Panc1 (cell line): ENCODE results near the gene ADGRV1. TPM values are rescaled to one million over a fixed set of nuclear protein-coding genes. Genes with fewer than 3 reads are reported as not detected.

Experiments used
- ATAC-seq: fragments of 200-7000 bp; cut with Tn5 transposase; 2 replicates; pipeline ENCODE4 v1.9.1; 2020; ENCODE audit warnings: mild to moderate bottlenecking, moderate library complexity
- BruUV-seq: library from RNA; stranded (reverse); fragments of 400-500 nt; replicated peaks from 2 replicates; lab custom pipeline; 2021; lab: Mats Ljungman, UMichigan
- CTCF ChIA-PET: fragments of 300-600 bp; sonication (Branson Sonifier 250); formaldehyde crosslinking; loops from one replicate; lab custom pipeline; 2022; ENCODE audit warnings: antibody characterized with exemption; lab: Charles Lee
- POLR2A ChIA-PET: fragments of 300-600 bp; sonication (Branson Sonifier 250); formaldehyde crosslinking; loops from one replicate; lab custom pipeline; 2022; ENCODE audit warnings: antibody characterized with exemption; lab: Charles Lee
- DNase-seq: peaks from one replicate; pipeline ENCODE4 v3.0.0-alpha.2; 2010; ENCODE audit warnings: low read depth, low spot score
- H3K27ac ChIP-seq: 2 replicates; pipeline ENCODE4 v1.5.1; 2011; ENCODE audit warnings: mild to moderate bottlenecking, low read length, inconsistent platforms
- H3K27me3 ChIP-seq: fragments of 200-500 bp; sonication (Bioruptor generic); 2 replicates; pipeline ENCODE4 v1.6.0; 2014; ENCODE audit warnings: low read length, inconsistent platforms; ENCODE audit not compliant: control insufficient read depth, insufficient read depth
- H3K36me3 ChIP-seq: fragments of 200-500 bp; sonication (Bioruptor generic); 2 replicates; pipeline ENCODE4 v1.5.1; 2014; ENCODE audit warnings: inconsistent platforms, mild to moderate bottlenecking, low read length, moderate library complexity; ENCODE audit not compliant: control insufficient read depth, insufficient read depth
- H3K4me1 ChIP-seq: 2 replicates; pipeline ENCODE4 v1.5.1; 2011; ENCODE audit warnings: inconsistent platforms, mild to moderate bottlenecking, low read length, moderate library complexity; ENCODE audit not compliant: control insufficient read depth, insufficient read depth
- H3K4me3 ChIP-seq, 2 experiments: 2 replicates each; pipeline ENCODE4 v1.5.1; 2011 to 2012; ENCODE audit warnings: low read depth in 2 of 2, low read length in 2 of 2, mild to moderate bottlenecking in 2 of 2, inconsistent platforms in 1 of 2, moderate library complexity in 1 of 2
- H3K9me3 ChIP-seq: fragments of 200-500 bp; sonication (Bioruptor generic); 2 replicates; pipeline ENCODE4 v1.5.1; 2014; ENCODE audit warnings: low read depth, mild to moderate bottlenecking, inconsistent platforms, low read length, moderate library complexity; ENCODE audit not compliant: control insufficient read depth, insufficient read depth
- CTCF ChIP-seq: fragments of 450-650 bp; IDR thresholded peaks from 2 replicates; pipeline ENCODE4 v1.5.1; 2017; ENCODE audit warnings: mild to moderate bottlenecking
- POLR2AphosphoS5 ChIP-seq: IDR thresholded peaks from 2 replicates; pipeline ENCODE4 v1.6.1; 2012; ENCODE audit warnings: mild to moderate bottlenecking, low read depth, low read length, moderate library complexity
- REST ChIP-seq, 2 experiments: IDR thresholded peaks; 2 replicates each; pipeline ENCODE4 v1.6.1; 2011 to 2012; ENCODE audit warnings: low read depth in 2 of 2, control low read depth in 1 of 2, low read length in 1 of 2, mild to moderate bottlenecking in 1 of 2, moderate library complexity in 1 of 2; ENCODE audit not compliant: insufficient read depth in 1 of 2
- SIN3A ChIP-seq: IDR thresholded peaks from 2 replicates; pipeline ENCODE4 v1.6.1; 2012; ENCODE audit warnings: low read depth, mild to moderate bottlenecking, low read length, moderate library complexity, borderline replicate concordance; ENCODE audit not compliant: insufficient read depth
- TCF7L2 ChIP-seq: IDR thresholded peaks from 2 replicates; pipeline ENCODE4 v1.6.1; 2011; ENCODE audit warnings: mild to moderate bottlenecking, low read depth, low read length, inconsistent platforms
- in situ Hi-C: cut with HindIII; loops from 2 replicates; pipeline ENCODE4 v1.10.0; 2016; ENCODE audit warnings: low sequenced_read_pairs, low pct_unique_long_range_greater_than_20kb
- intact Hi-C: fragments of 100-400 bp; cut with micrococcal nuclease; formaldehyde crosslinking; loops from one replicate; pipeline ENCODE4 v1.10.0; 2022; ENCODE audit not compliant: unreplicated experiment
- total RNA-seq: library from RNA; stranded (reverse); gene quantifications from one replicate; pipeline ENCODE4 v1.2.1, GENCODE V29; 2021; ENCODE audit not compliant: unreplicated experiment

Gene ADGRV1
- total RNA-seq, 1 experiment from 2014 or later = 0.49 TPM

GRCh38 chr5:90894866-90895420 is 336.3 kb downstream of the ADGRV1 start:
- BruUV-seq = no TSS peak
- CTCF ChIA-PET = no interaction called here
- Histone ChIP-seq H3K27me3 (no peaks in the 10 kb centered on the region), H3K9me3 (no peaks in the 10 kb centered on the region), H3K4me1 (no peaks in the 10 kb centered on the region), H3K27ac (no peak overlapping the region), H3K4me3 (no peak overlapping the region), H3K36me3 (no peaks in the 10 kb centered on the region)
- DNase-seq = no peak
- intact Hi-C loops (no loop called here), in situ Hi-C loops (no loop called here)
- POLR2A ChIA-PET = no interaction called here
- no peak for ATAC-seq
- no peak for TF ChIP-seq CTCF
- TF ChIP-seq REST (IDR thresholded peaks at IDR 0.05; ENCODE audit: insufficient read depth in 1 of 2, low read depth in 2 of 2, low read length in 1 of 2) = no peak
- TF ChIP-seq TCF7L2 = no peak
- TF ChIP-seq POLR2AphosphoS5 = no peak
- no peak for TF ChIP-seq SIN3A

GRCh38 chr5:90897618-90898017 is 339.0 kb downstream of the ADGRV1 start:
- ATAC-seq = no peak
- Histone ChIP-seq H3K4me1 (no peaks in the 10 kb centered on the region), H3K27me3 (no peaks in the 10 kb centered on the region), H3K27ac (no peak overlapping the region), H3K9me3 (no peaks in the 10 kb centered on the region), H3K4me3 (no peak overlapping the region), H3K36me3 (no peaks in the 10 kb centered on the region)
- in situ Hi-C loops = no loop called here
- no peak for DNase-seq
- ChIA-PET CTCF (no interaction called here), POLR2A (no interaction called here)
- BruUV-seq = no TSS peak
- TF ChIP-seq POLR2AphosphoS5 (no peak), SIN3A (no peak)
- intact Hi-C loops = no loop called here

- Histone ChIP-seq H3K36me3 (no peaks in the 10 kb centered on the region), H3K4me3 (no peak overlapping the region), H3K27me3 (no peaks in the 10 kb centered on the region; the same call in 1 of the 2 replicates), H3K9me3 (no peaks in the 10 kb centered on the region), H3K4me1 (no peaks in the 10 kb centered on the region), H3K27ac (no peak overlapping the region)
- CTCF ChIA-PET = no interaction called here
- TF ChIP-seq SIN3A = no peak
- no peak for TF ChIP-seq CTCF
- no peak for TF ChIP-seq REST (IDR thresholded peaks at IDR 0.05; ENCODE audit: insufficient read depth in 1 of 2, low read depth in 2 of 2, low read length in 1 of 2)
- TF ChIP-seq TCF7L2 = no peak
- no peak for TF ChIP-seq POLR2AphosphoS5
- no TSS peak for BruUV-seq
- POLR2A ChIA-PET = no interaction called here
- ATAC-seq = no peak
- intact Hi-C loops = no loop called here
- in situ Hi-C loops = no loop called here
- DNase-seq = no peak
These were observed 339.9 kb downstream of the ADGRV1 start for GRCh38 chr5:90898326-90899013.
